ENCODE results near the gene PPP1R2.
A peak's percentile ranks its signal among the peaks of the same experiment; 100 is the strongest.

PPP1R2 gene

DNA sequence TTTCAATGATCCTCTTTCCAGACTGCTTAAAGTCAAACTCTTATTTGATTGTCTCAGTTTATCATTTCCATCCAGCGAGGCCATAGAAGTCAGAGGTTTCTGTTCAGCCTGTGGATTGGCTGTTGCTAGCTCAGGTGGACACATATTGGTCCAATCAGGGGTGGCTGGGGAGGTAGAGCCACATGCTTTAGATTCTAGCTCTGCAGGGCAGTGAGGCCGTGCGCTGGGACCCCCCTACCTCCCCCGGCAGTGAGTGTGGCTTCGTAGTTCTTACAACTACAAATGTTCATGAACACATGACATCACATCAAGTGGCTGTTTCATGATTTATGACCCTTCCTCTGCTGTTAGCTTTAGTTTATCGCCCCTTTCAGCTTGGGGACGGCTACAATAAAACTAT, 22.6 kb upstream of the PPP1R2 start:
- DNase-seq (ENCODE audit: low read depth) = no peak

DNA sequence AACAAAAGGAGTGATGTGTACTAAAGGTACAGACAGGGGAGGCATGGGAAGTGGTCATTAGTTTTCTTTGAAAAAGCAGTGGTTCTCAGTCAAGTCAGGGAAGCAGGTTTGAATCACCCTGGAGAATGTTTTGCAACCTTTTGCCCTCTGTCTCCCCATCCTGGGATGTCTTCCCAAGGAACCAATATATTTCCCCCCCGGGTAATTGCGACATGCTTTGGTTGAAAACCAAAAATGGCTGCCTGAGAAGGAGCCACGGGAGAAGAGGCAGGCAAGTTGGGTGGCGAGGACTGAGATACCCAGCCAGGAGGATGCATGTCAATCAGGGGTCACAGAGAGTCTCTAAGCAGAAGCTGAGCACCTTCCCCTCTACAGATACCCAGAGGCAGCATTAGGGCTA, 20.2 kb upstream of the PPP1R2 start:
- DNase-seq (ENCODE audit: low read depth) = no peak

DNA sequence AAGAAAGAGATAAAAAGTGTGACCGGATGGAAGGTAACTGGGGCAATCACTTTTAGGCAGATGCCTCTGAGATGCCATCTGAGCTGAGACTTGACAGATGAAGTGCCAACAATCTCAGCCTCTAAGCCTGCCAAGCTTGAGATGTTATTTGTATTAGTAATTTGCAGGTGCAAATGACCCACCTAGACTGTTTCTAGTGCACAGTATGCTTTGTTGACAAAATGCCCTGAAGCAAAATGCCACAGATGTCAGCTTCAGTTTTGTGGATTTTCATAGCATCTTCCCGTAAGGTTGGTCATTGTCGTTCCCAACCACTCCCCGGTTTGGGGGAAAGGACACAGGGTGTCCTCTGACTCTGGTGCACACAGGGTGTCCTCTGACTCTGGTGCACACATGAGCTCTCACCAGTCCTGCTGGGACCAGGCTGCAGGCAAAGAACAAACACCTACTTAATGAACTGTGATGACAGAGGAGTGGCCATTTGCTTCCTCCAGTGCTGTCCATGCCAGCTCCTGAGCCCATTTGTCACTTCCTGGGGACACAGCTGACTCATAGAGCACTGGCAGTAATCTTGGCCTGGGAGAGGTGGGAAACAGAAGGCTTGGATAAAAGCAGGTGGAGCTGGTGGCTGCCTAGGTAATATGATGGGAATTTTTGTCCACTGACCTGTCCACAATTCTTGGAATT, 16.7 kb upstream of the PPP1R2 start:
- DNase-seq (ENCODE audit: low read depth) = no peak

DNA sequence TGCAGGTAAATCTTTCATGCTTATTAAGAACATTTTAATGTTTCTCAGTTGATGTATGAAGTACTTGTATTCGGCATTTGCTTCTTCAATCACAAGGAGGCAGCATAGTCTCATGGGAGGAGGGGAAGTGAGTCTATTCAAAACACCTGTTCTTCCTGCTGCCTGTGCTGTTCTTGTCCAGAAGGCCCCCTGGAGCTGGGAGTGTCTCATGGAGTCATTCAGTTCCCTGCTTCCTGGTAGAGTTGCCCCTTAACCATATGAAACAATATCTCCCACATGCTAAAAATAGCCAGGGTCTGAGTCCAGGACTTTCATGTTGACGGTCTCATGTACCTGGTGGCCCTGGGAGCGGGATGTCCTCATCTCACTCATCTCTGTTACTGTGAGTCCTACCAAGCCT, 15.5 kb upstream of the PPP1R2 start:
- DNase-seq (ENCODE audit: low read depth) = peak; percentile 56

DNA sequence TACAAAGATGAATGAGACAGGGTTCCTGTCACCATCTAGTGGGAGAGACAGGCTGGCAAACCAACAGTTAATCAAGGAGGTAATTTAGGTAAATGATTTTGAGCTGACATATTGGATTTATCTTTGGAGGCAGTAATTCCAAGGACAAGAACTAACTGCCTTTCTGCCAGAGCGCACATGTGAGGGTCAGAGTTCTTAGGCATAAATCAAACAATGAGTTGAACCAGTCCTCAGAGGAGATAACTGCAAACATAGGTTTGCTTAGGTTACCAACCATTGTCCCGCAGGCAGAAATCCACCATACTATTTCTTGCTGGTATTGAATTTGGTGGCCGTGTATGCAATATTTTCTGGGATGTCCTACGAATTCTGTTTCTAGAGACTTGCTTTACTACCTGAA, 14.2 kb upstream of the PPP1R2 start:
- no peak for DNase-seq (ENCODE audit: low read depth)

DNA sequence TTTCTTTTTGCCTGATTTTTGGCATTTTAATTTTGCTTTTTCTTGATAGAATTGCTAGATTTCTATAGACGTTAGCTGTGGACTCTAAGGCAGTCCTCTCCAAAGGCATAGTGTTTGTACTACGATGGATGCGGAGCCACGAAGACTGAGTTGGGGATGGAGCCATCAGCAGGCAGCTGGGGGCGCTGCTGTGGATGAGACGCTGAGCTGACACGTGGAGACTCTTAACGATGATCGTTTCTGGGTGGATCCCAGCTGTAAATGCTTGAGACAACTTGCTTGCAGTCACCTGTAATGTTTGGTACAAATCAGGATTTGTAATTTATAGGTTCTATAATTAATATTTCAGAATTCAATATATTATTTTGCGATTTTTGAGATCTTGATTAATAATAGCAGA, 13.3 kb upstream of the PPP1R2 start:
- no peak for DNase-seq (ENCODE audit: low read depth)

DNA sequence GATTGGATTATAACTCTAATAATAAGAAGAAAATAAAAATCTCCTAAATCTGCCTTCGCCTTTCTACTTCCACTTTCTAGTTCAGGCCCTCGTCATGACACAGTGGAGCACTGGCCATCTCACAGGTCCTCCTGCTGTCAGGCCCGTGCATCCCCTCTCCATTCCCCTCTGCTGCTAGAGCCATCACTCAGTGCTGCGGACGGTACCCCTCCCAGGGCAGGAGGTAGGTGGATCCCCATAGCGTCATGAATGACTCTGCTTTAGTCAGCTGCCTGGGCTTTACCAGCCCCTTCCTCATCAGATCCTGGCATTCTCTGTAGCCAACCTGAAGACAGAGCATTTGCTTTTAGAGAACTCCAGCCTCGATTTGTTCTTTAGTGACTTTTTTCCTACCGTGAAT, 12.0 kb upstream of the PPP1R2 start:
- DNase-seq (ENCODE audit: low read depth) = no peak

DNA sequence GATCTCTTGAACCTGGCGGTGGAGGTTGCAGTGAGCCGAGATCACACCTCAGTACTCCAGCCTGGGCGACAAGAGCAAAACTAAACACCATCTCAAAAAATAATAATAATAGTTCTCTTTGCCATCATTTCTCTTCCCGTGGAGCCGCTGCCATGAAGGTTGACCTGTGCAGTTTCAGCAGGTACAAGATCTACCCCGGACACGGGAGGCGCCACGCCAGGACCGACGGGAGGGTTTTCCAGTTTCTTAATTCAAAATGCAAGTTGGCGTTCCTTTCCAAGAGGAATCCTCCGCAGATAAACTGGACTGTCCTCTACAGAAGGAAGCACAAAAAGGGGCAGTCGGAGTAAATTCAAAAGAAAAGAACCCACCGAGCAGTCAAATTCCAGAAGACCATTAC, 11.3 kb upstream of the PPP1R2 start:
- DNase-seq (ENCODE audit: low read depth) = no peak

DNA sequence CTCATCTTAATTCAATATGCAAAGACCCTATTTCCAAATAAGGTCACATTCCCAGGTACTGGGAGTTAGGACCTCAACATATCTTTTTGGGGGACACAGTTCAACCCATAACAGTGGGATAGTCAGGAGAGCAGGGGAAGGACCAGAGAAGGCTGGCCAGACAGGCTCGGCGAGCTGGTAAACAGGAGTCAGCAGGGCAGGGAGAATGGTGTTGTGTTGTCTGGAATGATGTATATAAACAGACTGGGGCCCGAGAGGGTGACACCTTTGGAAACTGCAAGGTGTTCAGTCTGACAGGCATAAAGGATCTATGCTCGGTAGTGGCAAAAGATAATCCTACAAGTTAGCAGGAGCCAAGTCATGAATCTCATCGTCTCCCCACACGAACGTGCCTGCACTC, 10.1 kb upstream of the PPP1R2 start:
- DNase-seq (ENCODE audit: low read depth) = no peak

DNA sequence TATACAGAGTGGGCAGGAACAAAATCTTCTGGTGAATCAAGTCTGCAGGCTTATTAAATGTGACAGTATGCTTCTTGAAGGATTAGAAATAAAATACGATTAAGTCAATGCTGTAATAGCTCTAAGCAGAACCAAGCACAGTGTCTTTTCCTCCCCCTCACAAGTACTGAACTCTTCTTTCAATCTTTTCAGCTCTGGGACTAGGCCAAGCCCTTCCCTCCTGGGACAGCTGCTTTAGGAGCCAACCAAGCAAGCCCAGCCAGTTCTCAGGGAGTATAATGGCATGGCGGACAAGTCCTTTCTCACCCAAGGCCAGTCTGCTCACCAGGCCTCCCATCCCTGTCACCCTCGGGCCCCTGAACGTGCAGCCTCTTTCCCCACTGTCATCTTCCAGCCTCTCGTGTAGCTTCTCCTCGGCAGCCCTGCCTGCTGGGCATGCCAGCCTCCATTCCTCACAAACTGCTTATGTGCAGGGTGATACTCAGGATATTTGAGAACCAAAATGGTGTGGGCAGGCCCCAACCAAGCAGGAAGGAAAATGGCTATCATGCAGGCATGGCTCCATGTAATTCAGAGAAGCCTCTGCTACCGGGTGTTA, 8.4 kb upstream of the PPP1R2 start:
- no peak for DNase-seq (ENCODE audit: low read depth)

DNA sequence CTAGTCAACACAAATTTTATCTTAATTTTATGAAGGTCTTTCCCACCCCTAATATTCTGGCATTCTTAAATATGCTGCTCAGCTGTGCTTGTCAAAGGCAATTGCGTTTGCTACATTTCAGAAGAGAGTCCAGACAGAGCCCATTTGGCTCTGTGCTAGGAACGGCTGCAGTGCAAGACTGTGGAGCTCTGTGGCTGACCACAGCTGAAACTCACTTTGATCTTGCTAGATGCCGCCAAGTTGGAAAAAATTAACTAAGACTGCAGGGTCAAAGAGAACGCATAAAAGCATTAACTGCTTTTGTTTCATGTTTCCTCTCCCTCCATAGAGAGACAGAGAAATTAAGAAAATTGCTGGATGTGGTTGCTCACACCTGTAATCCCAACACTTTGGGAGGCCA, 7.6 kb upstream of the PPP1R2 start:
- no peak for DNase-seq (ENCODE audit: low read depth)

DNA sequence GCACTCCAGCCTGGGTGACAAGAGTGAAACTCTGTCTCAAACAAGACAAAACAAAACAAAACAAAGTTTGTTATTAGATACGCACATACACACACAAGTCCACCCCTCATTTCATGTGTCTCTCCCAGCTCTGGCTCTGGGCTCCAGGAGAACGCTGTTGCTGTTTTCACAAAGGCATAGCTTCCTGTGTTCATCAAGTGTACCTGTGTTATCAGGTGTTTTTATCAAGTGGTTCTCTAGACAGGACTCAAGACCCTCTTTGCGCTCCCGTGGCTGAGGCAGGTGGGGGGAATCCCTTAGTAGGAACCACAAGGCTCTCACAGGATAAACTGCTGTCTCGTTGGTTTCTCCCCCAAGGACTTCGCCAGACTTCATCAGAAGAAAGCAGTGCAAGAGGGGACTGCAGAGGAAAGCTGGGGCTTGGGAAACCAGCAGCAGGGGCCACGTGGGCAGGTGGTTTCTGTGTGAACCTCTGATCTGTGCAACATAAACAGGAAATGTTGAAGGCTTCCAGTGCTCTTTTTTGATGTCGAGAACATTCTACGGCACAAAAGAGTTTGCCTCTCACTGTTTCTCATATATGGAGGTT, 6.9 kb upstream of the PPP1R2 start:
- DNase-seq (ENCODE audit: low read depth) = no peak

DNA sequence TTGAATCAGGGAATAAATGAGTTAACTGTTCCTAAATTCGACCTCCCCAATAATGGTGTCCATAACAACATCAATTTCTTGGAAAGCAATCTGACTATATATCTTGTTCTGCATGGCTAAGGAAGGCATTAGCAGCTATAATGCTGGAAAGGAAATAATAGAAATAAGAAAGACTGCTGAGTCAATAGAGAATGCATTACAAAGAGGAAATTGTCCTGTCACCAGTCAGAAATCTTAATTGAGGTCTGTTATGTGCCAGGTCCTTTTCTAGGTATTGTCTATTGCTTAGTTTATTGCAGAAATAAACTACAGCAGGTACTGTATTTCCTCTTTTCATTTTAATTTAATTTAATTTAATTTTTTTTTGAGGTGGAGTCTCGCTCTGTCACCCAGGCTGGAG, 5.9 kb upstream of the PPP1R2 start:
- DNase-seq (ENCODE audit: low read depth) = no peak

DNA sequence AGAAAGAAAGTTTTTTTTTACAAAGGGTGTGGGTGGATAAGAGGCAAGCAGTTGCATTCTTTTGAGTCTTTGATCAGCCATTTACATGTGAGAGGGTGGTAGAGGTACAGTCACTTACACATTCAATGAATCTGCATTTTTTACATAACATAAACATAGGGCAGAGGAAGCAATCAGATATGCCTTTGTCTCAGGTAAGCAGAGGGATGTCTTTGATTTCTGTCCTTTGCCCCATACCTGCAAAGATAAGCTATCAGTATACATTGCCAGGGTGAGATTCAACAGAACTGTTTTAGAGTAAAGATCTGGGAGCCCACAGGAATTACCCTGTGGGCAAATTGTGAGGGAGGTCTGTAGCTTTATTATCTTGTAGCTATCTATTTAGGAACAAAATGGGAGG, 5.4 kb upstream of the PPP1R2 start:
- no peak for DNase-seq (ENCODE audit: low read depth)

DNA sequence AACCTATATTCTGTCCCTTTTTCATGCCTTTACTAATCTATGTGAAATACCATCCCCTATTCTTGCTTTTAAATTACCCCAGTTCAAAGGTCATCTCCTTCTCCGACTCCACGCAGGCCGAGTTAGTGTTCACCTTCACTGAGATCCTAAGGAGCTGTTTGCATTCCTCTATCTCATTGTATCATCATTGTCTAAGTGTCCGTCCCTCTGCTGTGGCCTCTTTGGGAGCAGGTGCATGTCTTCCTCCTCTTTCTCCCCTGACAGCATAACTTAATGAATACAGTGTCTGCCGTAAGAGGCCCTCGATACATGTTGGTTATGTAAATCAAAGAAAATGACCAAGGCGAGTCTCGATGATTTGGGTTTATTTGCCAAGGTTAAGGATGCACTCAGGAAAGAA, 4.9 kb upstream of the PPP1R2 start:
- DNase-seq (ENCODE audit: low read depth) = no peak

DNA sequence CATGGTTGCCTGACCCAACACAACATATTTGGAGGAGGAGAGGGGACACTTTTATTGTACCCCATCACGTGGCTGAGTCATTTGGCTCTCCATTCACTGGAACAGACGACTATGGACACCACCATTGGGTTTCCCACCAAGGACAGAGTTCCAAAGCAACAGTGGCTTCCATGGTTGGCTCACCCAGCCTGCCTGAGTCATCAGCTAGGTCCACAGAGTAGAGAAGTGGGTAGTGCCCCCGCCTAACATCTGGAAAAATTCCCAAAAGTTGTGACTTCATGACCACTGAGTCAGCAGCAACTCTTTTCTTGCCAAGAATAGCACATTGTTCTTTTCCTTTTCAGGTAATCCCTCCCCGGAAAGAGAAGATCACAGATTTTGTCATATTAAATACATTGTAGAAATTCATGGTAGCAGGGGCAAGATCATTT, 3.0 kb upstream of the PPP1R2 start:
- DNase-seq (ENCODE audit: low read depth) = peak; percentile 80

DNA sequence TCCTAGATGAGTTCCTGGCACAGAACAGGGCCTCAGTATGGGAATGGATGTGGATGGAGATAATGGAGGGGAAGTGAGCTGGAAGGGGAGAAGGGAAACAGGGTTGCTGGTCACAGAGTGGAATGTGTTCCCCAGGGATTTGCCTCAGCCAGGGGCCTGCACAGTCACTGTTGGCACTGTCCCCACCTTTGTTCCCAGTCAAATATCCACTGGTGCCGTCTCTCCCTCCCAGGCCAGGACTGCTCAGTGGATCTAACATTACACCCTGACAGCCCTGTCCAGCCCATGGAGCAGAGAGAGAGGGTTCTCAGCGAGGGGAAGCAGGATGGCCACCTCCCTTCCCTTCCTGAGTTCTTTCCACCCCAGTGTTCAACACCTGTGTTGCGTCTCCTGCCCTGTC, 1.5 kb upstream of the PPP1R2 start:
- DNase-seq (ENCODE audit: low read depth) = no peak

DNA sequence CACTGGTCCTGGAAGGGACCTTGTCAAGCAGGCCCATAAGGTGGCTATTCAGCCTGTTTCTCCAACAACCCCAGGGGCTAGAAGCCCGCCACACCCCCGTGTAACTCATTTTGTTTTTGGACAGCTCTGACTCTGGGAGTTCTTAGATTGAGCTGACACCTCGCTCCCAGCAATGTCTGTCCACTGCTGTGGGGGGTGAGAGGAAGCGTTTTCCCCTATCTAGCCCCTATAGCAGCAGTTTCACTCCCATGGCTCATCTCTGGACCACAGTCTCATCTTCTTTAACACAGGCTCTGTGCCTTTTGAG, 1.1 kb upstream of the PPP1R2 start:
- DNase-seq (ENCODE audit: low read depth) = no peak

DNA sequence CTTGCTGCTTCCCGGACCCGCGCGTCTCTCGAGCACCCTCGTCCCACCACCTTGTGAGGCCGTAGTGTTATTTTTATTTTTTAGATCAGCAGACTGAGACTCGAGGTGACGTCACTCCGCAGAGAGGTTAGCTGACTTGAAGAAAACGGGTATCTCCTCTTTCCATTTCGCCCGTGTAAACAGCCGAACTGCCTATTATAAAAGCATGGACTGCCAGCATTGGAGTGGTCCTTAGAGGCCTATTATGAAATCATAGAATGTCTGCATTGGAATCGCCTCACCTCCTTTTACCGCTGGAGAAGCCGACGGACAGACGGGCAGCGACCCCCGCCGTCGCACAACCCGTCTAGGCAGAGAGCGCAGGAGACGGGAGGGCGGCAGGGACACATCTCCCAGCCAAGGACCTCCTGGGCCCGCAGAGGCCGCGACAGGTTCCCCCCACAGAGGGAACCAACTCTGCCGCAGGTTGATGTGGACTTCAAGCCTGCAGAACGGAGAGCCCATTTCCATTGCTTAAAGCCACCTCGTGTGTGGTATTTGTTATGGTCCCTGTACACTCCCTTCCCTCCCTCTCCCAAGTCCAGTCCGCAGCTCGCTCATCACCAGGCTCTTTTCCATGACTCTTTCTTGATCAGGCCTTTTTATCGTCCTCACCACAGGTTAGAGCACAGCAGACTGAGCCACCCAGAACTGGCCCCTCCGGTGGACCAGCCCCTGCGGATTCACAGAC, 540 bp upstream of the PPP1R2 start:
- DNase-seq (ENCODE audit: low read depth) = no peak

DNA sequence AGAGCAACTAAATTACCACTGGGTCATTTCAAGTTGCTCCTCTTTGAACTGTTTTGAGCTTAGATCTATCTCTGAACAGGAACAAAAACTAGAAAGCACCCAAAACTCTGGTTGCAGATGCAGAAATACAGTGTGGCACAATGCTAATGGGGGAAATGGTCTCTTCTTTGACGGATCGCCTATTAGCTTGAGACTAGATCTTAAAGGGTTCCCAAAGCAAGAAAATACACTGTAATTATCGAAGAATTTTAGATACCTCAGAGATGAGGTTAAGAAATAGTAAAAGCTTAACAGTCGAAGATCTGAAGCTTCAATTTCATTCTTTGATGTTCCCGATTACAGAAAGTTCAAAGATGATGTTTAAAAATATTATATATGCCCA, 818 bp downstream of the PPP1R2 start:
- DNase-seq (ENCODE audit: low read depth) = no peak

DNA sequence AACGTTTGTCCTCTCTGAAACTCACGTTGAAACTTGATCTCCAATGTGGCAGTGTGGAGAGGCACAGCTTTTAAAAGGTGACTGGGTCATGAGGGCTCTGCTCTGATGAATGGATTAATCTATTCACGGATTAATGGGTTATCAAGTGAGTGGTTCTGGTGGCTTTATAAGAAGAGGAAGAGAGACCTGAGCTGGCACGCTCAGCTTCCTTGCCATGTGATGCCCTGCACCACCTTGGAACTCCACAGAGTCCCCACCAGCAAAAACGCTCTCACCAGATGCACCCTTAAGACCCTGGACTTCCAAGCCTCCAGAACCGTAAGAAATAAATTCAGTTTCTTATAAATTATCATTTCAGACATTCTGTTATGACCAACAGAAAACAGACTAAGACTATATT, 2.6 kb downstream of the PPP1R2 start:
- no peak for DNase-seq (ENCODE audit: low read depth)

DNA sequence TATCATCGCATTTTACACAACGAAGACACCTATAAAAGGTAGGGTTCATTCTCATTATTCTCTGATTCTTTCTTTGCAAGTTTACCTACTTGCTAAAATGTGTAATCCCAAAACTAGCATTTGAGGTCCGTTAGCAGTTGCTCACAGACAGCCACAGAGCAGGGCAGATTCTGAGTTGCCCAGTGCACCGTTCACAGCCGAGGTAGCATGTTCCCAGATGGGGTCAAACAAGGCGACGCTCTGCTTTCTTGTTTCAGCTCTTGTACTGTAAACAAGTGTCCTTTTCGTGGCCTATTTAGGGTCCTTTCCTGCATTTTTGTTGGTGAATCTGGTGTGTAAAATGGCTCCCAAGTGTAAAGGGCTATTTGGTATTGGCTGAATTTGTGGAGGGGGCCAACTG, 3.1 kb downstream of the PPP1R2 start:
- DNase-seq (ENCODE audit: low read depth) = no peak

DNA sequence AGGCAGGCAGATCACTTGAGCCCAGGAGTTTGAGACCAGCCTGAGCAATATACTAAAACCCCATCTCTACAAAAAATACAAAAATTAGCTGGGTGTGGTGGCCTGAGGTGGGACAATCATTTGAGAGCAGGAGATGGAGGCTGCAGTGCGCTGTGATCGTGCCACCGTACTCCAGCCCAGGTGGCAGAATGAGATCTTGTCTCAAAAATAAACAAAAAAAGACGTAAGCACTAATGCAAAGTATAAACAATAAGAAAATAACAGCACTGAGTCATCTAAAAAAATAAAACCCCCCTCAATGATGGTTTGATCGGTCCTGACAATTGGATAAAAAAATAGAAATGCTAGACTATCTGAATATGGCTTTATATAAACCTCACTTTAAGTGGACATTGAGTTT, 3.6 kb downstream of the PPP1R2 start:
- DNase-seq (ENCODE audit: low read depth) = no peak

DNA sequence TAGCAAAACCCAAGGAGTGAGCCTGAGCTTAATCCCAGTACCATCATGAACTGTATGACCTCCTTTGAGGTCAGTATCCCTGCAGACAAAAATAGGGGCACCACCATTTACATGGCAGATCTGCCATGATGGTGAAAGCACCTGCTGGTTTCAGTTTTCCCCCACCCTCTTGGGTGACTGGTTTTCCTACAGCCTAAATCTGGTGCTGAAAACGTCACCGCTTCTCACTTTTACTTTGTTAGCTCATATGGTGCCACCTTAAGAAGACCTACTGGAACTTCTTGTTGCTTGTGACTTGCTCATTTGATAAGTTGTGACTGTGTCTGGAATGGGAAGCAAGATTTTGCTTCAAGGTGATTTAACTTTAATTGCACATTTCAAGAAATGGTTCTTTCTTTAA, 5.1 kb downstream of the PPP1R2 start:
- DNase-seq (ENCODE audit: low read depth) = no peak
